Right lobe of liver (tissue), 4 donors: ENCODE results near the gene RUNX2.

Source experiments
- POLR2A ChIP-seq: fragments of 450-650 bp; IDR thresholded peaks from one replicate; pipeline ENCODE4 v1.6.1; 2017; ENCODE audit warnings: antibody characterized with exemption, mild to moderate bottlenecking
- TF ChIP-seq, protein P1 (sequence below), 4 donors: fragments of 200-600 bp in 3 of 4; fragments of 450-650 bp in 1 of 4; IDR thresholded peaks; one replicate each; pipeline versions ENCODE4 v1.5.1 to v1.8.0; 2016 to 2022; ENCODE audit warnings: antibody characterized with exemption in 4 of 4, mild to moderate bottlenecking in 2 of 4
- donor health status: DM: no; HTN: no; CAD: no.
- donor health status: DM: no; HTN: no; CAD: no.
- donor health status: DM: no; HTN: yes; CAD: no.

DNA sequence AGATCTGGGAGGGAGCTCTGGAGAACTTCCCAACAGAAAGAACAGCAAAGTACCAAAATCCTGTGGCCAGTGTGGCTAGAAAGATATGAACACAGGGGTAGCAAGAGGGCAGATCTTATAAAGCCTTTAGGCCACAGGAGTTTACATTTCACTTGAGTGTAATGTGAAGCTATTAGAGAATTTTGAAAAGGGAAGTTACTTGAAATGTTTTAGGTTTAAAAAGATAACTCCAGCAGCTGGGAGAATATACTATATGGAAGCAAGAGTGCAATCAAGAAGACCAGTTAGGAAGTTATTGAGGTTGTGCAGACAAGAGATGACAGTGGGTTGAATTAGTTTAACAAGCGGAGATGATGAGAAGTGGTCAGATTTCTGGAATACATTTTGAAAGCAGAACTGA lies 41.7 kb downstream of the RUNX2 start:
- TF ChIP-seq POLR2A = no peak
- TF ChIP-seq, protein P1, sequence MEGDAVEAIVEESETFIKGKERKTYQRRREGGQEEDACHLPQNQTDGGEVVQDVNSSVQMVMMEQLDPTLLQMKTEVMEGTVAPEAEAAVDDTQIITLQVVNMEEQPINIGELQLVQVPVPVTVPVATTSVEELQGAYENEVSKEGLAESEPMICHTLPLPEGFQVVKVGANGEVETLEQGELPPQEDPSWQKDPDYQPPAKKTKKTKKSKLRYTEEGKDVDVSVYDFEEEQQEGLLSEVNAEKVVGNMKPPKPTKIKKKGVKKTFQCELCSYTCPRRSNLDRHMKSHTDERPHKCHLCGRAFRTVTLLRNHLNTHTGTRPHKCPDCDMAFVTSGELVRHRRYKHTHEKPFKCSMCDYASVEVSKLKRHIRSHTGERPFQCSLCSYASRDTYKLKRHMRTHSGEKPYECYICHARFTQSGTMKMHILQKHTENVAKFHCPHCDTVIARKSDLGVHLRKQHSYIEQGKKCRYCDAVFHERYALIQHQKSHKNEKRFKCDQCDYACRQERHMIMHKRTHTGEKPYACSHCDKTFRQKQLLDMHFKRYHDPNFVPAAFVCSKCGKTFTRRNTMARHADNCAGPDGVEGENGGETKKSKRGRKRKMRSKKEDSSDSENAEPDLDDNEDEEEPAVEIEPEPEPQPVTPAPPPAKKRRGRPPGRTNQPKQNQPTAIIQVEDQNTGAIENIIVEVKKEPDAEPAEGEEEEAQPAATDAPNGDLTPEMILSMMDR (IDR thresholded peaks at IDR 0.05) = no peak
